GM21367 (cell line): ENCODE results near the gene GRAMD2B.

Experiments used
- ATAC-seq: cut with Tn5 transposase; IDR thresholded peaks from one replicate; pipeline ENCODE4 v1.9.1; 2021; ENCODE audit not compliant: unreplicated experiment

The GRAMD2B gene

DNA sequence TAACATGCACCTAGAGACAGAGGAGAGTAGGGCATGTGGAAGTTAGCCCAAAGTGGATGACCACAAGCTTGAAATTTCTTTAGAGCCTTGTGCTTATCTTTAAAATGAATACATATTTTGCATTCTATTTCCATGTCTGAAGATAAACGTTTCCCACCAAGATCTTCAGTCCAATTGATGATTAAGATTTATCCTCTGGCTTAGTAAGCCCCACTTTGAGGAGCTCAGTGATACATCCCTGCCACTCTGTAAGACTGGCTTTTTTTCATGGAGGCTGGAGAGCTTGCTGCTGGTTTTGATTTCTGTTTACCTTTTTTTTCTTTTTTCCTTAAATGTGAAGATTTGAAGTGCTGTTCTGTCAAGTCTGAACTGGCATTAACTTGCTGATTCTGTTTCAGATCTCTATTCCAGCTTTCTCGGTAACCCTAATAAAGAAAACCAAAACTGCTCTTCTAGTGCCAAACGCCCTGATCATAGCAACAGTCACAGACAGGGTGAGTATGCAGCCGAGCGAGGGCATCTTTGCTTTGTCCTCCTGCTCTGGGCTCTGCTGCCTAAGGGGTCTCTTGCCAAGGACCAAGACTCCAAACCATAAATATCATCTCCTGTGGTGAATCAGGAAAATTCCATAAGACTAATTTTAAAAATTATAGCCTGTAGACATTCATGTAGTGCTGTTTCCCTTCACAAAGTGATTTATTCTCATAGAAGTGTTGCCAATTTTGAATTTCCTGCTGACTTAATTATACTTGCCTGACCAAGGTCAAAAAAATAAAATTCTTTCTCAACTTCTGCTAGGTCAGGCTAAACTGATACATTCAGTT lies 54.3 kb downstream of the GRAMD2B start:
- ATAC-seq: no peak

DNA sequence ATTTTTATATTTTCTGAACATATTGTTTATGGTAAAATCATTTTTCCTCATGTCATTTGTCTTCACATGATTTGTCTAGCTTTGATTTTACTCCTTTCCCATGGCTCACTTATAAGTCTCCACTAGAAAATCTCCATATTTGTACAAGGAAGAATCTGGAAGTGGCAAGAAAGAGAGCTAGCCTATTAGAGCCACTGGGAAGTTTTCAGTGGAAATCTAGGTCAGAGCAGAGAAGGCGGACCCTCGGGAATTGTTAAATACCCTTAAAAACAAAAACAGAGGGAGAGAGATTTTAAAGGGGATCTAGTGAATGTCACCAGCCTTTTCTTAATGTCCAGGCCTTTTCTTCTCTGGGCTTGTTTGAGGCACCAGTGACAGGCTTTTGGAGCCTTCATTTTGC lies 56.6 kb downstream of the GRAMD2B start:
- no peak for ATAC-seq

GRCh38 chr5:126480824-126481223 lies 57.6 kb downstream of the GRAMD2B start:
- ATAC-seq: no peak

DNA sequence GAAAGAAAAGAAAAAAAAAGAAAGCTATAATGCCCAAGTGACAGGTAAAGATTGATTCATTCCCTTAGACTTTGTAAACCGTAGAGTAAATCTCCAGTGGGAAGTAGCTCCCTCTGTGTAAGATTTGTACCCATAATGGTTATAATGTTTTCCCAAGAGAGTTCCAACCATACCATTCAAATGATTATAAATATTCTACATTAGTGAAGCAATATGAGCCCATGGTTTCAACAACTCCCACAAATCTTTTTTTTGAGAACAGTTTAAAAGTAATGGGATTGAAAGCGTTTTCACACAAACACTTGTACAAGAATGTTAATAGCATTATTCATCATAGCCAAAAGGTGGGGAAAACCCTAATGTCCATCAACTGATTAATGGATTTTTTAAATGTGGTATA lies 58.0 kb downstream of the GRAMD2B start:
- ATAC-seq: no peak

DNA sequence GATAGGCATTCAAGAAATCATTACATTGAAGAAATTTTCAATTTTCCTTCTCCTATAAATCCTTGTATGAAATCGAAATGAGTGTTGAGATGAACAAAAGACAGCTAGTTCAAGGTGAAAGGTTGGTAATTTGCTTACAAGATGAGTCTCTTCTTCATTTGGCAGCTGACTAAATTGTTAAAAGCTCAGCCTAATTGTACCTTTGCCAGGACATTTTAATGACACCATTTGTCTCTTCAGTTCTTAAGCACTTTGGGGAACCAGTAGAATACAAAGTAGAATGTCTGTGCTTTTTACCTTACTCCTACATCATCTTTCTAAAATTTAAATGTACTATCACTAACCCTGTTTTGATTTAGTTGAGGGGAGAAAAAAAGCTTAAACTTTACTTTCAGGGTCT lies 59.4 kb downstream of the GRAMD2B start:
- no peak for ATAC-seq

DNA sequence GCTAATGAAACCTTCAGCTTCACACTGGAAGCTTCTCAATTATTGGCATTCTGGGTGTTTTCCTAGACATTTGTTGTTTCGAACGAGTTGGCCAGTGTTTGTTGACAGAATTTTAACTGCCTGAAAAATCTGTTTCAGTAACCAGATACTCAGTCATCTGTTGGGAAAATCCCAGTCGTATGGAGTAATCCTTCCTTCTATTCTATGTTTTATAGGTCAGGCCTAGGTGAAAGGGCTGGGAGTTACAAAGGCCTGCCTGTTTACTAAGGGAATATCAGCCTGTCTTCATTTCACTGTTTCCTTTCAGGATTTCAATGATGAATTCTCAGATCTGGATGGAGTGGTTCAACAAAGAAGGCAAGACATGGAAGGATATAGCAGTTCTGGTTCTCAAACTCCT lies 59.9 kb downstream of the GRAMD2B start:
- ATAC-seq: no peak

DNA sequence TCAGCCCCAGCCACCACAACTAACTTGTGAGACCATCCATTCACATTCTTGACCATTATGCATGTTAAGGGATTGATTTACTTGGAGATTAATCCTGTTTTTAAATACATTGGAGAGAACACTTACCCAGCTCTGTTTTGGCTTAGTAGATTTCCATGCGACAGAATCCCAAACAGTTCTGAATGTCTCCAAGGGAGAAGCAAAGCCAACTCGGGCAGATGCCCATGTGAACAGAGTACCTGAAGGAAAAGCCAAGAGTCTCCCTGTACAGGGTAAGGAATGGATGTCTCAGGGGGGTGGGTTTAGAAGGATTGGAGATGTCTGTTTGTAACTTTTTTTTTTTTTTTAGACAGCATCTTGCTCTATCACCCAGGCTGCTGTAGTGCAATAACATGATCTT lies 61.0 kb downstream of the GRAMD2B start:
- ATAC-seq: no peak

GRCh38 chr5:126486332-126486731 lies 63.1 kb downstream of the GRAMD2B start:
- no peak for ATAC-seq

GRCh38 chr5:126487596-126487995 lies 64.4 kb downstream of the GRAMD2B start:
- ATAC-seq: no peak

DNA sequence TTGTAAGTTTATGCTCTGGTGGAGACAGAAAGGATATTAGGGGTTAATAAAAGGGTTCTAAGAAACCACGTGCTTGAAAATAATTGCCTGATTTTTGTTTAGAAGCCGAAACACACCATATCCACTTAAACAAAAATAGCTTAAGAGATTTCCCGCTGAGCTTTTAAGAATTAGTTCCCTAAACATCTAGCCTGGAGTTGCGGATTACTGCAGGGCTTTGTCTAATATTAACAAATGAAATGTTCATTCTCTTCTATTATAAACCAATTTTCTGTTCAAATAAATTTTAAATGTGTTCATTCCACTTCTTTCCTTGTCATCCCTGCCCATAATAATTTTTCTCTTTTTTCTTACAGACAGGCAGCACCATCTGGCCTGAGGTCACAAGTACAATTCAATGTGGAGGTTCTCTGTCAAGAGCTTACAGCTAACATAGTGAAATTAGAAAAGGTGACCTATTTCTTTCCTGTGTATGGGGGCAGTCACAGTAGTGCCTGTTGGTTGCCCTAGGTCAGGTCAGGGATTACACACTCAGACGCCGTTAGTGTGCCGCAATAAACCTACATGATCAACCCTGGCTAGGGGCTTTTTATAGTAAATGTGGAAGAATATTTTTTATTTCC lies 65.3 kb downstream of the GRAMD2B start:
- ATAC-seq: no peak

GRCh38 chr5:126490167-126490940 lies 67.1 kb downstream of the GRAMD2B start:
- ATAC-seq: no peak

GRCh38 chr5:126492939-126493338 lies 69.7 kb downstream of the GRAMD2B start:
- ATAC-seq: no peak

- no peak for ATAC-seq
Measured at GRCh38 chr5:126494393-126494792, 71.2 kb downstream of the GRAMD2B start.

GRCh38 chr5:126497506-126497905 lies 74.3 kb downstream of the GRAMD2B start:
- ATAC-seq: no peak

DNA sequence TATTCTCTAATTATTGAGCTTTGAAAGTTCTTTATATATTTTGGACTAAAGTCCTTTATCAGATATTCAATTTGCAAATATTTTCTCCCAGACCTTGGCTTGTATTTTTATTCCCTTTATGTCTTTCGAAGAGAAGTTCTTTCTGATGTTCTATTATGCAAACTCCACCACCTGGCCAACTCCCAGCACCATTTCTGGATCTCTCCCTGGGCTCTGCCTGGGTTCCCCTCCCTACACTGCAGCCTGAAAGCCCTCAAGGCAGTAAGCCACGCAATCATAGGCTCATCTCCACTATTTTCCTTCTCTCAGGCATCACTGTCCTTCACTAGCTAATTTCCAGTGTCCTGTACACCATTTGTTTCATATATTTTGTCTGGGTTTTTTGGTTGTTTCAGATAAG lies 76.1 kb downstream of the GRAMD2B start:
- no peak for ATAC-seq

DNA sequence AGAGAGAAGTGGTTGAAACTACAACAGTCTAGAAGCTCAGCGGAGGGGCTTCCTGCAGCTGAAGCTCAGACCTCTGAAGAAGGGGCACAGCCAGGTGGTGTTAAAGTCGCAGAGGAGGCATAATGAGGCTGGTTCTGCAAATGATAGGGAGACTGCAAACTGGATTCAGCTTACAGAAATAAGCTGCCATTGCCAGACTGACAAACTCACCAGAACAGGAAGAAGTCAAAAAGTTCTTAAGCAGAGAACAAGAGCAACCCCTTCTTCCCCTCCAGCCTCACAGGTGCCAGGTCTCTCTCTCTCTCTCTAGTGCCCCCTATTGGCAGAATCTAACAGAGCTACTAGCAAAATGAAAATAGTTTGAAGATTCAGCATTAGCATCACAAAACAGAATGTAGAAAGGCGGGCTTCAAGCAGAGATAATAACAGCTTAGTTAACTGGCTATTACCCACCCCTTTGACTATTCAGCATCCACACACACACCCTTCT lies 76.7 kb downstream of the GRAMD2B start:
- ATAC-seq: no peak

DNA sequence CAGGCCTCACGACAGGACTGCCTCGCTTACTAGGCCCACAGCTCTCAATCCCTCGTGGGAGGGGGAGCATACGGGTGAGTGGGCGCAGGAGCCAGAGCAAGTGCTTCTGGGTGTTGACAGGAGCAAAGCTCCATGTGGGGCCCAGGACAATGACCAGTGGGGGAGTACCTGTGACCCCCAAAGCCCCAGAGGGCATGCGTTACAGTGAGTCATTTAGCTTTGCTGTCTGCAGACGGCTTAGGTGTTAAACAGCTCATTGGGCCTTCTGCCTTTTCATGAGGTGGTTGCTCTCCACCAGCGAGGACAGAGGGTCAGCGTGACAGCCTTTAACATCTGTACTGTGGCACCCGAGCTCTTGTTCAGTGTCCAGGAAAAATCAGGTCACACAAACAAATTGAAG lies 78.2 kb downstream of the GRAMD2B start:
- ATAC-seq: no peak

- no peak for ATAC-seq
Measured at GRCh38 chr5:126503602-126504104, 80.4 kb downstream of the GRAMD2B start.

- ATAC-seq: no peak
Measured at GRCh38 chr5:126506079-126506478, 82.9 kb downstream of the GRAMD2B start.

GRCh38 chr5:126508251-126508961 lies 85.2 kb downstream of the GRAMD2B start:
- no peak for ATAC-seq

- no peak for ATAC-seq
Measured at GRCh38 chr5:126508962-126509279, 85.7 kb downstream of the GRAMD2B start.
